K562 (cell line): ENCODE results near the gene UMODL1. TPM values are rescaled to one million over a fixed set of nuclear protein-coding genes. Genes with fewer than 3 reads are reported as not detected.

Source experiments
- ATAC-seq: fragments of 200-7000 bp; cut with Tn5 transposase; 3 replicates; pipeline ENCODE4 v1.9.1; 2020; ENCODE audit warnings: moderate library complexity
- BruUV-seq: library from RNA; stranded (reverse); fragments of 400-500 nt; replicated peaks from 2 replicates; lab custom pipeline; 2021; lab: Mats Ljungman, UMichigan
- CTCF ChIA-PET: fragments of 300-600 bp; formaldehyde crosslinking; extraction: SDS; loops from one replicate; lab custom pipeline; 2021; ENCODE audit warnings: low intra/inter-chr PET ratio; lab: Yijun Ruan, JAX
- POLR2A ChIA-PET: fragments of 300-600, 350-650 bp; sonication (Branson Sonifier 250); formaldehyde crosslinking; extraction: SDS; loops from one replicate; lab custom pipeline; 2021; ENCODE audit warnings: antibody characterized with exemption, inconsistent platforms; lab: Yijun Ruan, JAX
- DNase-seq, 4 experiments: peaks; one replicate each; pipeline versions ENCODE4 v3.0.0 to v3.0.0-alpha.2; 2011 to 2018; ENCODE audit warnings: low spot score in 3 of 4, mixed read lengths in 3 of 4; ENCODE audit errors: extremely low read depth in 1 of 4
- FAIRE-seq: peaks from 2 replicates; lab custom pipeline; 2011; peaks lifted over from hg19 to GRCh38; lab: Jason Lieb, UNC
- H2AFZ ChIP-seq: 2 replicates; pipeline ENCODE4 v1.6.0; 2011; ENCODE audit warnings: low read depth, low read length, control low read depth, inconsistent platforms
- H3K27ac ChIP-seq: fragments of 200-600 bp; 3 replicates; pipeline ENCODE4 v1.8.0; 2011; ENCODE audit warnings: low read depth, mild to moderate bottlenecking, control low read depth, inconsistent platforms, low read length, moderate library complexity, mixed read lengths; ENCODE audit errors: extremely low read depth
- H3K27me3 ChIP-seq, 2 experiments: fragments of 300-600 bp in 1 of 2; 2 replicates in 1 of 2; 3 replicates in 1 of 2; pipeline versions ENCODE4 v1.6.0 to v1.8.0; 2011; ENCODE audit warnings: inconsistent platforms in 2 of 2, low read length in 2 of 2, mild to moderate bottlenecking in 1 of 2, mixed read lengths in 1 of 2, moderate library complexity in 1 of 2; ENCODE audit not compliant: control insufficient read depth in 2 of 2, insufficient read depth in 2 of 2
- H3K36me3 ChIP-seq: fragments of 300-600 bp; 3 replicates; pipeline ENCODE4 v1.8.0; 2011; ENCODE audit warnings: mild to moderate bottlenecking, low read length, inconsistent platforms; ENCODE audit not compliant: control insufficient read depth, insufficient read depth
- H3K4me1 ChIP-seq, 2 experiments: fragments of 200-600 bp in 1 of 2; replicated peaks in 1 of 2; 2 replicates in 1 of 2; 3 replicates in 1 of 2; pipeline versions ENCODE4 v1.5.1 to v1.8.0; 2011; ENCODE audit warnings: inconsistent platforms in 2 of 2, low read length in 2 of 2, mild to moderate bottlenecking in 1 of 2, mixed read lengths in 1 of 2, moderate library complexity in 1 of 2; ENCODE audit not compliant: control insufficient read depth in 2 of 2, insufficient read depth in 2 of 2
- H3K4me2 ChIP-seq: 2 replicates; pipeline ENCODE4 v1.6.1; 2011; ENCODE audit warnings: low read length, control low read depth, inconsistent platforms, mixed read lengths; ENCODE audit not compliant: insufficient read depth
- H3K4me3 ChIP-seq: fragments of 200-600 bp; sonication (generic), shearing (Covaris generic); 2 replicates; pipeline ENCODE4 v1.5.1; 2016; ENCODE audit warnings: control low read depth, inconsistent platforms
- H3K79me2 ChIP-seq: fragments of 200-600 bp; 3 replicates; pipeline ENCODE4 v1.8.0; 2011; ENCODE audit warnings: low read length, inconsistent platforms; ENCODE audit not compliant: control insufficient read depth, insufficient read depth
- H3K9ac ChIP-seq, 2 experiments: 2 replicates each; pipeline versions ENCODE4 v1.6.0 to v1.6.1; 2011; ENCODE audit warnings: low read depth in 2 of 2, low read length in 2 of 2, control low read depth in 1 of 2, inconsistent platforms in 1 of 2, mild to moderate bottlenecking in 1 of 2, mixed read lengths in 1 of 2; ENCODE audit not compliant: insufficient read depth in 1 of 2
- H3K9me1 ChIP-seq: one replicate; pipeline ENCODE4 v1.6.0; 2011; ENCODE audit warnings: inconsistent platforms, mild to moderate bottlenecking, low read length, moderate library complexity; ENCODE audit not compliant: control insufficient read depth, insufficient read depth
- H3K9me3 ChIP-seq: replicated peaks from 2 replicates; pipeline ENCODE4 v1.5.1; 2011; ENCODE audit warnings: low read depth, low read length, inconsistent platforms; ENCODE audit not compliant: control insufficient read depth, insufficient read depth
- H4K20me1 ChIP-seq: replicated peaks from 2 replicates; pipeline ENCODE4 v1.6.1; 2011; ENCODE audit warnings: low read length, inconsistent platforms, mixed read lengths; ENCODE audit not compliant: control insufficient read depth, insufficient read depth
- MCM5 ChIP-seq: fragments of 450-650 bp; IDR thresholded peaks from 2 replicates; pipeline ENCODE4 v1.6.1; 2016; ENCODE audit warnings: low read depth
- MEF2A ChIP-seq: IDR thresholded peaks from 2 replicates; pipeline ENCODE4 v1.6.1; 2011; ENCODE audit warnings: low read depth, mild to moderate bottlenecking, low read length, moderate library complexity; ENCODE audit not compliant: control insufficient read depth
- NCOA2 ChIP-seq, 2 experiments: fragments of 450-650 bp; IDR thresholded peaks; 2 replicates each; pipeline ENCODE4 v1.6.1; 2018; ENCODE audit warnings: mild to moderate bottlenecking in 2 of 2, moderate library complexity in 1 of 2; ENCODE audit not compliant: partially characterized antibody in 2 of 2
- SLC30A9 ChIP-seq: fragments of 250-450 bp; sonication (Bioruptor Pico); IDR thresholded peaks from 2 replicates; pipeline ENCODE4 v1.8.0; 2022; ENCODE audit warnings: mild to moderate bottlenecking, moderate library complexity
- TARDBP ChIP-seq: fragments of 450-650 bp; IDR thresholded peaks from 2 replicates; pipeline ENCODE4 v1.6.1; 2016
- U2AF2 ChIP-seq: fragments of 200-400 bp; formaldehyde crosslinking; optimal IDR thresholded peaks from 2 replicates; pipeline ENCODE3; 2017; ENCODE audit warnings: low read depth, mild to moderate bottlenecking, low read length
- XRCC5 ChIP-seq: fragments of 200-400 bp; formaldehyde crosslinking; IDR thresholded peaks from 2 replicates; pipeline ENCODE4 v1.6.1; 2017; ENCODE audit warnings: low read depth, mild to moderate bottlenecking, low read length
- ZBTB7A ChIP-seq: IDR thresholded peaks from 2 replicates; pipeline ENCODE4 v1.6.1; 2011; ENCODE audit warnings: low read depth, mild to moderate bottlenecking, low read length, moderate library complexity, borderline replicate concordance; ENCODE audit not compliant: control insufficient read depth
- ZNF445 ChIP-seq: fragments of 250-450 bp; sonication (Bioruptor Pico); IDR thresholded peaks from 2 replicates; pipeline ENCODE4 v1.4.0; 2020; ENCODE audit warnings: low read depth, mild to moderate bottlenecking, moderate library complexity
- WGBS: fragments of 100-300 bp; shearing (Covaris generic); methylation state at CpG from one replicate; pipeline ENCODE4 v1.1.6; 2016; ENCODE audit warnings: low coverage, mixed read lengths; ENCODE audit not compliant: insufficient coverage; ENCODE audit errors: missing lambda C conversion rate; 5-methylcytosine and 5-hydroxymethylcytosine counted together
- in situ Hi-C: fragments of 300-500 bp; cut with MboI; formaldehyde crosslinking; loops from 4 replicates; pipeline ENCODE4 v1.15.0; 2018; ENCODE audit warnings: inconsistent platforms, mixed read lengths
- intact Hi-C: fragments of 100-400 bp; cut with micrococcal nuclease; formaldehyde crosslinking; loops from 2 replicates; pipeline ENCODE4 v1.14.2; 2022
- polyA plus RNA-seq, 8 experiments: library from polyadenylated mRNA; depleted of rRNA in 4 of 8; stranded (reverse) in 5 of 8; unstranded in 3 of 8; fragments of >200 nt; fragmentation: Nextera tagmentation in 2 of 8; fragmentation: Illumina TruSeq in 1 of 8; extraction: Ambion mirVana in 2 of 8; extraction: Trizol in 1 of 8; gene quantifications; 2 replicates each; pipeline versions ENCODE4 v1.2.1 to v1.2.3, GENCODE V29; 2011 to 2014; ENCODE audit warnings: inconsistent platforms in 1 of 8, missing spikeins in 1 of 8
- total RNA-seq, 7 experiments: library from RNA; depleted of rRNA in 6 of 7; stranded (reverse); fragments of >200 nt in 6 of 7; fragmentation: Illumina TruSeq in 2 of 7; extraction: Trizol in 2 of 7; gene quantifications; 2 replicates each; pipeline versions ENCODE4 v1.2.1 to v1.2.3, GENCODE V29; 2011 to 2021; ENCODE audit warnings: low replicate concordance in 1 of 7
- TF ChIP-seq, protein P1 (sequence below), 2 experiments: fragments of 450-650 bp in 1 of 2; sonication (generic) in 1 of 2; formaldehyde crosslinking in 1 of 2; IDR thresholded peaks in 1 of 2; conservative IDR thresholded peaks in 1 of 2; 2 replicates each; pipeline versions ENCODE4 v1.6.1 to v1.8.1; 2016 to 2023; ENCODE audit warnings: mild to moderate bottlenecking in 2 of 2, moderate library complexity in 2 of 2, inconsistent platforms in 1 of 2, missing genetic modification reagents in 1 of 2

UMODL1 gene
- total and polyA plus RNA-seq, 9 of the 15 experiments (the other 6 are each of a cell fraction or from before 2014, with no cell fraction given), result not detected

DNA sequence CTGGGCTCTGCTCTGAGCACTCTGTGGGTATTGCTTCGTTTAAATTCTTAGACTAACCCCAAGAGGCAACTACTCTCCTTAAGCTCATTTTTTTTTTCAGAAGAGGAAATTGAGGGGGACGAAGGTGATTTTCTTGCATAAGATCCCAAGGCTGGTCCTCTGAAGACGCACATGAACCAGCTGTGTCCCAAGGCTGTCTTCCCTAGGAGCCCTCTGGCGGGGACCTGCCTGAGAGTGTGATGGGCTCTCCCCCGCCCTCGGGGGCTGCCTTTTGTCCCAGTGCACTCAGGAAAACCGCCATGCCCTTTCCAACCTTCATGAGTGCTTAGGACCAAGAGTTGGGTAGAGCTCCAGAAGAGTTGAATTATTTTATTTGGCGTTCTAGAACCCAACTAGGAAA, 21.7 kb downstream of the UMODL1 start:
- intact Hi-C loops, result no loop called here
- no peak for ATAC-seq
- Histone ChIP-seq H3K36me3 (no peaks in the 10 kb centered on the region), H3K79me2 (no peaks in the 10 kb centered on the region)
- no peak for FAIRE-seq
- 2% methylated on average over 8 of the region's 8 CpGs for WGBS
- TF ChIP-seq NCOA2 (IDR thresholded peaks at IDR 0.05; ENCODE audit: partially characterized antibody in 2 of 2) (no peak), TARDBP (no peak), XRCC5 (no peak), MEF2A (no peak), SLC30A9 (CRISPR knock-in tag) (no peak), ZNF445 (CRISPR knock-in tag) (no peak), ZBTB7A (no peak), U2AF2 (no peak), MCM5 (no peak)
- TF ChIP-seq, protein P1, sequence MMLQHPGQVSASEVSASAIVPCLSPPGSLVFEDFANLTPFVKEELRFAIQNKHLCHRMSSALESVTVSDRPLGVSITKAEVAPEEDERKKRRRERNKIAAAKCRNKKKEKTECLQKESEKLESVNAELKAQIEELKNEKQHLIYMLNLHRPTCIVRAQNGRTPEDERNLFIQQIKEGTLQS (IDR thresholded peaks at IDR 0.05), result no peak
- TF ChIP-seq, protein P1 (CRISPR knock-in tag; conservative IDR thresholded peaks at IDR 0.05), result no peak
- TF ChIP-seq, all 486 proteins: peak for 0
- Histone ChIP-seq H3K4me3 (no peak overlapping the region), H3K9me3 (no peaks in the 10 kb centered on the region; the same call in 1 of the 2 replicates), H2AFZ (no peak overlapping the region), H3K4me2 (no peak overlapping the region), H3K9me1 (no peaks in the 10 kb centered on the region), H4K20me1 (no peaks in the 10 kb centered on the region), H3K27me3 (peaks cover 75 to 78% of the 10 kb centered on the region in 2 experiments), H3K9ac (no peak overlapping the region), H3K27ac (no peak overlapping the region), H3K4me1 (peaks cover 0 to 2% of the 10 kb centered on the region in 2 experiments; a peak in 1 of 5 replicates)
- POLR2A ChIA-PET, result interaction anchor here (0.6 to 1.0 kb wide), 3 partner anchors 10 to 47 kb away, joined by 3 read pairs; no protein-coding TSS in a partner anchor
- no peak for DNase-seq
- in situ Hi-C loops, result no loop called here
- BruUV-seq, result no TSS peak
- CTCF ChIA-PET, result no interaction called here
